ENCODE results near the gene PACRG. TPM values are rescaled to one million over a fixed set of nuclear protein-coding genes. Genes with fewer than 3 reads are reported as not detected.

Gene PACRG
- polyA plus RNA-seq, 1 donor from 2014 or later: 16.6 TPM

DNA sequence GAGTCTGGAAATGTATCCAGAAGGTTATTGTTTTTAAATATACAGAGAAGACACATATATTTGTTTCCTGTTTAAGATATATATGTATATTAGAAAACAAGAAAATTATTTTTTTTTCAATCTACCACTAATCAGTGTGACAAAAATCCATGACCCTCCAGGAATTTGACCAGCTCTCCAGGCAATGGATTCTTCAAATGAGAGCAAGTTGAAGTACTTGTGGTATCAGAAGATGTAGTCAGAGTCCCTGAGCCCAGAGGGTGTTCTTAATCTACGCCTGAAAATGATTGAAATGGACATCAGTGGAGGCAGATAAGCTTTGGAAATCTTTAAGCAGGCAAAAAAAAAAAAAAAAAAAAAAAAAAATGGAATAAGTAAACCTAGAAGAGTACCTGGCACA is 500.3 kb downstream of the PACRG start:
- Histone ChIP-seq H3K4me2 (ENCODE audit: low read length) (no peak overlapping the region), H3K9me3 (ENCODE audit: low read length) (no peaks in the 10 kb centered on the region), H3K4me3 (ENCODE audit: low read length) (no peak overlapping the region), H4K20me1 (ENCODE audit: insufficient read depth) (no peaks in the 10 kb centered on the region), H3K27ac (ENCODE audit: low read length) (no peak overlapping the region), H3F3A (ENCODE audit: insufficient read depth, low read length, poor library complexity, severe bottlenecking) (no peaks in the 10 kb centered on the region), H3K27me3 (ENCODE audit: insufficient read depth, low read depth, low read length) (no peaks in the 10 kb centered on the region), H3K9ac (ENCODE audit: low read length) (no peak overlapping the region), H3K79me2 (replicated peaks; ENCODE audit: insufficient read depth, low read length) (no peaks in the 10 kb centered on the region), H3K9me2 (ENCODE audit: insufficient read depth, low read length) (no peaks in the 10 kb centered on the region), H3K36me3 (ENCODE audit: insufficient read depth, low read length) (no peaks in the 10 kb centered on the region), H2AFZ (ENCODE audit: low read depth, low read length) (no peak overlapping the region)
- TF ChIP-seq EP300 (conservative IDR thresholded peaks at IDR 0.05; ENCODE audit: poor library complexity, severe bottlenecking): no peak

DNA sequence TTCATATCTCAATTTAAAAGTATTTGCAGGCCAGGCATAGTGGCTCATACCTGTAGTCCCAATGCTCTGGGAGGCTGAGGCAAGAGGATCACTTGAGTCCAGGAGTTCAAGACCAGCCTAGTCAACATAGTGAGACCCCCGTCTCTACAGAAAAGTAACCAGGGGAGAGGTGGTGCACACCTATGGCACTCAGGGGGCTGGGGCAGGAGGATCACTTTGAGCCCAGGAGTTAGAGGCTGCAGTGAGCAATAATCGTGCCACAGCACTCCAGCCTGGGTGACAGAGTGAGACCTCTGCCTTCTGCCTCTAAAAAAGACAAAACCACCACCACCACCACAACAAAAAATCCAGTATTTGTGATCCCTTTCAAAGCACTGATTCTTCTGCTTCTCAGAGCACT is 501.3 kb downstream of the PACRG start:
- no peaks in the 10 kb centered on the region for H3K79me2 ChIP-seq (replicated peaks; ENCODE audit: insufficient read depth, low read length)
- no peak for TF ChIP-seq TAF1 (IDR thresholded peaks at IDR 0.05; ENCODE audit: low read depth)
- TF ChIP-seq, protein P1, sequence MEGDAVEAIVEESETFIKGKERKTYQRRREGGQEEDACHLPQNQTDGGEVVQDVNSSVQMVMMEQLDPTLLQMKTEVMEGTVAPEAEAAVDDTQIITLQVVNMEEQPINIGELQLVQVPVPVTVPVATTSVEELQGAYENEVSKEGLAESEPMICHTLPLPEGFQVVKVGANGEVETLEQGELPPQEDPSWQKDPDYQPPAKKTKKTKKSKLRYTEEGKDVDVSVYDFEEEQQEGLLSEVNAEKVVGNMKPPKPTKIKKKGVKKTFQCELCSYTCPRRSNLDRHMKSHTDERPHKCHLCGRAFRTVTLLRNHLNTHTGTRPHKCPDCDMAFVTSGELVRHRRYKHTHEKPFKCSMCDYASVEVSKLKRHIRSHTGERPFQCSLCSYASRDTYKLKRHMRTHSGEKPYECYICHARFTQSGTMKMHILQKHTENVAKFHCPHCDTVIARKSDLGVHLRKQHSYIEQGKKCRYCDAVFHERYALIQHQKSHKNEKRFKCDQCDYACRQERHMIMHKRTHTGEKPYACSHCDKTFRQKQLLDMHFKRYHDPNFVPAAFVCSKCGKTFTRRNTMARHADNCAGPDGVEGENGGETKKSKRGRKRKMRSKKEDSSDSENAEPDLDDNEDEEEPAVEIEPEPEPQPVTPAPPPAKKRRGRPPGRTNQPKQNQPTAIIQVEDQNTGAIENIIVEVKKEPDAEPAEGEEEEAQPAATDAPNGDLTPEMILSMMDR (IDR thresholded peaks at IDR 0.05; ENCODE audit: poor library complexity, severe bottlenecking): no peak
- no peak for TF ChIP-seq MXI1 (conservative IDR thresholded peaks at IDR 0.05; ENCODE audit: poor library complexity, severe bottlenecking)
- TF ChIP-seq, protein P2, sequence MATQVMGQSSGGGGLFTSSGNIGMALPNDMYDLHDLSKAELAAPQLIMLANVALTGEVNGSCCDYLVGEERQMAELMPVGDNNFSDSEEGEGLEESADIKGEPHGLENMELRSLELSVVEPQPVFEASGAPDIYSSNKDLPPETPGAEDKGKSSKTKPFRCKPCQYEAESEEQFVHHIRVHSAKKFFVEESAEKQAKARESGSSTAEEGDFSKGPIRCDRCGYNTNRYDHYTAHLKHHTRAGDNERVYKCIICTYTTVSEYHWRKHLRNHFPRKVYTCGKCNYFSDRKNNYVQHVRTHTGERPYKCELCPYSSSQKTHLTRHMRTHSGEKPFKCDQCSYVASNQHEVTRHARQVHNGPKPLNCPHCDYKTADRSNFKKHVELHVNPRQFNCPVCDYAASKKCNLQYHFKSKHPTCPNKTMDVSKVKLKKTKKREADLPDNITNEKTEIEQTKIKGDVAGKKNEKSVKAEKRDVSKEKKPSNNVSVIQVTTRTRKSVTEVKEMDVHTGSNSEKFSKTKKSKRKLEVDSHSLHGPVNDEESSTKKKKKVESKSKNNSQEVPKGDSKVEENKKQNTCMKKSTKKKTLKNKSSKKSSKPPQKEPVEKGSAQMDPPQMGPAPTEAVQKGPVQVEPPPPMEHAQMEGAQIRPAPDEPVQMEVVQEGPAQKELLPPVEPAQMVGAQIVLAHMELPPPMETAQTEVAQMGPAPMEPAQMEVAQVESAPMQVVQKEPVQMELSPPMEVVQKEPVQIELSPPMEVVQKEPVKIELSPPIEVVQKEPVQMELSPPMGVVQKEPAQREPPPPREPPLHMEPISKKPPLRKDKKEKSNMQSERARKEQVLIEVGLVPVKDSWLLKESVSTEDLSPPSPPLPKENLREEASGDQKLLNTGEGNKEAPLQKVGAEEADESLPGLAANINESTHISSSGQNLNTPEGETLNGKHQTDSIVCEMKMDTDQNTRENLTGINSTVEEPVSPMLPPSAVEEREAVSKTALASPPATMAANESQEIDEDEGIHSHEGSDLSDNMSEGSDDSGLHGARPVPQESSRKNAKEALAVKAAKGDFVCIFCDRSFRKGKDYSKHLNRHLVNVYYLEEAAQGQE (IDR thresholded peaks at IDR 0.05; ENCODE audit: borderline replicate concordance): no peak
- TF ChIP-seq EZH2 (IDR thresholded peaks at IDR 0.05; ENCODE audit: borderline replicate concordance, insufficient read depth, low read length, poor library complexity, severe bottlenecking): no peak
- no peak for TF ChIP-seq POLR2AphosphoS5 (IDR thresholded peaks at IDR 0.05)
- TF ChIP-seq SMC3 (conservative IDR thresholded peaks at IDR 0.05; ENCODE audit: poor library complexity): no peak
- no peak for TF ChIP-seq EP300 (conservative IDR thresholded peaks at IDR 0.05; ENCODE audit: poor library complexity, severe bottlenecking)
- no peak for TF ChIP-seq RAD21 (conservative IDR thresholded peaks at IDR 0.05)
- no peak overlapping the region for H3K27ac ChIP-seq (ENCODE audit: low read length)
- no peak overlapping the region for H2AFZ ChIP-seq (ENCODE audit: low read depth, low read length)
- no peaks in the 10 kb centered on the region for H3K9me2 ChIP-seq (ENCODE audit: insufficient read depth, low read length)
- H3K4me3 ChIP-seq (ENCODE audit: low read length): no peak overlapping the region
- H4K20me1 ChIP-seq (ENCODE audit: insufficient read depth): no peaks in the 10 kb centered on the region
- no peak overlapping the region for H3K4me2 ChIP-seq (ENCODE audit: low read length)
- no peaks in the 10 kb centered on the region for H3K36me3 ChIP-seq (ENCODE audit: insufficient read depth, low read length)
- no peaks in the 10 kb centered on the region for H3K9me3 ChIP-seq (ENCODE audit: low read length)
- no peaks in the 10 kb centered on the region for H3K27me3 ChIP-seq (ENCODE audit: insufficient read depth, low read depth, low read length)
- no peak overlapping the region for H3K9ac ChIP-seq (ENCODE audit: low read length)
- H3F3A ChIP-seq (ENCODE audit: insufficient read depth, low read length, poor library complexity, severe bottlenecking): no peaks in the 10 kb centered on the region

DNA sequence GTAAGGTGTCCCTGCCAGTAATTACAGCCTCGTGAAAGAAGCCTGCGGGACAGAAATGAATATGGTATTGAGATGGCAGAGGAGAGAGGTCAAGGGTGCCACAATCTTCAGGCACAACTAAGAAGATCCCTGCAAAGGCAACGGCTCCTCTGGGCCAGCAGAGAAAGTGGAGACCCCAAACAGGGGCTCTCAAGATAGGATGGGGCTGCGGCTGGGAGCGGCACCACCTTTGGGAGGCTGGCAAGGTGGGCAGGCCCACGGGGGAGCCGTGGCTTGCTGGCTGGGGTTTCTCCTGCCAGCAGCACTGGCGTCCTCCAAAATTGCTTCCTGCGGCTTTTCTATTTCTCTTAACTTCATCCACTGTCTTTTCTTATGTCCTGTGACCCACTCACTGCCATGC is 503.1 kb downstream of the PACRG start:
- no peak overlapping the region for H3K4me2 ChIP-seq (ENCODE audit: low read length)
- no peaks in the 10 kb centered on the region for H3K9me3 ChIP-seq (ENCODE audit: low read length)
- TF ChIP-seq SMC3 (conservative IDR thresholded peaks at IDR 0.05; ENCODE audit: poor library complexity) (no peak), RAD21 (conservative IDR thresholded peaks at IDR 0.05) (no peak), MXI1 (conservative IDR thresholded peaks at IDR 0.05; ENCODE audit: poor library complexity, severe bottlenecking) (no peak), EZH2 (IDR thresholded peaks at IDR 0.05; ENCODE audit: borderline replicate concordance, insufficient read depth, low read length, poor library complexity, severe bottlenecking) (no peak), EP300 (conservative IDR thresholded peaks at IDR 0.05; ENCODE audit: poor library complexity, severe bottlenecking) (no peak), TAF1 (IDR thresholded peaks at IDR 0.05; ENCODE audit: low read depth) (no peak), POLR2AphosphoS5 (IDR thresholded peaks at IDR 0.05) (no peak)
- TF ChIP-seq, protein P1 (IDR thresholded peaks at IDR 0.05; ENCODE audit: poor library complexity, severe bottlenecking): no peak
- TF ChIP-seq, protein P2 (IDR thresholded peaks at IDR 0.05; ENCODE audit: borderline replicate concordance): no peak
- no peaks in the 10 kb centered on the region for H4K20me1 ChIP-seq (ENCODE audit: insufficient read depth)
- no peak overlapping the region for H2AFZ ChIP-seq (ENCODE audit: low read depth, low read length)
- no peaks in the 10 kb centered on the region for H3K9me2 ChIP-seq (ENCODE audit: insufficient read depth, low read length)
- H3K27me3 ChIP-seq (ENCODE audit: insufficient read depth, low read depth, low read length): no peaks in the 10 kb centered on the region
- no peaks in the 10 kb centered on the region for H3K36me3 ChIP-seq (ENCODE audit: insufficient read depth, low read length)
- no peak overlapping the region for H3K9ac ChIP-seq (ENCODE audit: low read length)
- H3K4me3 ChIP-seq (ENCODE audit: low read length): no peak overlapping the region
- H3K79me2 ChIP-seq (replicated peaks; ENCODE audit: insufficient read depth, low read length): no peaks in the 10 kb centered on the region
- H3F3A ChIP-seq (ENCODE audit: insufficient read depth, low read length, poor library complexity, severe bottlenecking): no peaks in the 10 kb centered on the region
- no peak overlapping the region for H3K27ac ChIP-seq (ENCODE audit: low read length)

Data from neural cell (in vitro differentiated cells).